Lower lobe of right lung (tissue), 2 donors: Measurements from ENCODE around the gene PIK3R1. TPM values are rescaled to one million over a fixed set of nuclear protein-coding genes. Genes with fewer than 3 reads are reported as not detected.

ENCODE experiments used
- ATAC-seq, 2 donors: fragments of 200-7000 bp; cut with Tn5 transposase; one replicate each; pipeline ENCODE4 v1.9.1; 2020 to 2022; ENCODE audit warnings: mild to moderate bottlenecking in 2 of 2, moderate library complexity in 2 of 2
- DNase-seq: peaks from one replicate; pipeline ENCODE4 v3.0.0-alpha.2; 2020
- H3K27ac ChIP-seq: fragments of 200-600 bp; one replicate; pipeline ENCODE4 v1.8.0; 2022
- H3K27me3 ChIP-seq: fragments of 200-600 bp; one replicate; pipeline ENCODE4 v1.8.0; 2022; ENCODE audit warnings: low read depth
- H3K36me3 ChIP-seq: fragments of 200-600 bp; one replicate; pipeline ENCODE4 v1.8.0; 2022; ENCODE audit warnings: mild to moderate bottlenecking
- H3K4me1 ChIP-seq: fragments of 200-600 bp; one replicate; pipeline ENCODE4 v1.8.0; 2022
- H3K4me3 ChIP-seq: fragments of 200-600 bp; one replicate; pipeline ENCODE4 v1.8.0; 2022; ENCODE audit warnings: mild to moderate bottlenecking
- H3K9me3 ChIP-seq: fragments of 200-600 bp; one replicate; pipeline ENCODE4 v1.8.0; 2022
- intact Hi-C: fragments of 100-400 bp; cut with DNase I; formaldehyde crosslinking; loops from one replicate; pipeline ENCODE4 v1.11.0; 2022
- total RNA-seq: library from RNA; stranded (reverse); fragmentation: NEBNext Ultra II Directional; extraction: Animal tissue kit (Norgen Biotek cat#: 25700); gene quantifications from one replicate; pipeline ENCODE4 v1.2.1, GENCODE V29; 2021
- TF ChIP-seq, protein P1 (sequence below): fragments of 200-600 bp; IDR thresholded peaks from one replicate; pipeline ENCODE4 v1.8.0; 2022; ENCODE audit warnings: antibody characterized with exemption, mild to moderate bottlenecking
- donor health status: DM: no; HTN: yes; CAD: no; lungs with severe emphysema.

The PIK3R1 gene
- total RNA-seq, 1 donor from 2014 or later = 122 TPM

DNA sequence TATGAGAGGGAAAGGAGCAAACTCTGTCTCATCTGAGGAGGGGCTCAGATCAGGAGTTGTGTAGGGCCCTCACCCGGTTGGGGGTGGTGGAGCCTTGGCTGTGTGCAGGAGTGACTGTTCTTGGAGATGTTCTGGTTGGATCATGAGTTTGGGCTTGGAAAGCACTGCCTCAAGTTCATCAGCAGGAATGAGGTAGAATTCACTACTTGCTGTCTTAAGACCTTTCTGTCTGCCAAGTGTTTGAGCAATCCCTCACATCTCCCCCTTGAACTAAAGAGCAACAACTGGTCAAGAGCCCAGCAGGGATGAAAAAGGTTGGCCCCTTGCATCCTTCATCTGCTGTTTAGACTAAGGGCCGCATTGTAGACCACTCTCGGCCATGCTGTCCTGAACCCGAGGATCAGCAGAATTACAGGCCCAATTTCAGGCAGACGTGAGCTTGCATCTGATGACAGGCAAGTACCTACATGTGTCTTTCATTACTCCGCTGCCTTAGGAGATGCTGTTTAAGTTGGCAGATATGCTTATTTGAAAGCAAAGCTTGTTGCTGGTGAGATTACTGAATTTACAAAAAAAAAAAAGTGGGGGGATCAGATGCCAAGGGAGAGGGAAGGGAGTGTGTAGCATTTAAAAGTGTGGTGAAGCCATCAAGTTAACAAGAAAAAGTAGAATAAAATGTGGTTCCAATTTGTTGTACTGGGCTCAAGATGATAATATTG, 36.4 kb downstream of the PIK3R1 start:
- intact Hi-C loops = loop anchor here (10.0 kb wide), 1 partner anchor 1007 kb away; no protein-coding TSS in a partner anchor
- TF ChIP-seq, protein P1, sequence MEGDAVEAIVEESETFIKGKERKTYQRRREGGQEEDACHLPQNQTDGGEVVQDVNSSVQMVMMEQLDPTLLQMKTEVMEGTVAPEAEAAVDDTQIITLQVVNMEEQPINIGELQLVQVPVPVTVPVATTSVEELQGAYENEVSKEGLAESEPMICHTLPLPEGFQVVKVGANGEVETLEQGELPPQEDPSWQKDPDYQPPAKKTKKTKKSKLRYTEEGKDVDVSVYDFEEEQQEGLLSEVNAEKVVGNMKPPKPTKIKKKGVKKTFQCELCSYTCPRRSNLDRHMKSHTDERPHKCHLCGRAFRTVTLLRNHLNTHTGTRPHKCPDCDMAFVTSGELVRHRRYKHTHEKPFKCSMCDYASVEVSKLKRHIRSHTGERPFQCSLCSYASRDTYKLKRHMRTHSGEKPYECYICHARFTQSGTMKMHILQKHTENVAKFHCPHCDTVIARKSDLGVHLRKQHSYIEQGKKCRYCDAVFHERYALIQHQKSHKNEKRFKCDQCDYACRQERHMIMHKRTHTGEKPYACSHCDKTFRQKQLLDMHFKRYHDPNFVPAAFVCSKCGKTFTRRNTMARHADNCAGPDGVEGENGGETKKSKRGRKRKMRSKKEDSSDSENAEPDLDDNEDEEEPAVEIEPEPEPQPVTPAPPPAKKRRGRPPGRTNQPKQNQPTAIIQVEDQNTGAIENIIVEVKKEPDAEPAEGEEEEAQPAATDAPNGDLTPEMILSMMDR = no peak
- H3K36me3 ChIP-seq = no peaks in the 10 kb centered on the region
- peaks cover 87% of the 10 kb centered on the region for H3K4me1 ChIP-seq
- no peaks in the 10 kb centered on the region for H3K27me3 ChIP-seq
- peak; percentile 31 to 35 for ATAC-seq
- no peak for DNase-seq
- H3K4me3 ChIP-seq = peak overlapping the region; percentile 27
- H3K27ac ChIP-seq = peak overlapping the region; percentile 41
- no peaks in the 10 kb centered on the region for H3K9me3 ChIP-seq

DNA sequence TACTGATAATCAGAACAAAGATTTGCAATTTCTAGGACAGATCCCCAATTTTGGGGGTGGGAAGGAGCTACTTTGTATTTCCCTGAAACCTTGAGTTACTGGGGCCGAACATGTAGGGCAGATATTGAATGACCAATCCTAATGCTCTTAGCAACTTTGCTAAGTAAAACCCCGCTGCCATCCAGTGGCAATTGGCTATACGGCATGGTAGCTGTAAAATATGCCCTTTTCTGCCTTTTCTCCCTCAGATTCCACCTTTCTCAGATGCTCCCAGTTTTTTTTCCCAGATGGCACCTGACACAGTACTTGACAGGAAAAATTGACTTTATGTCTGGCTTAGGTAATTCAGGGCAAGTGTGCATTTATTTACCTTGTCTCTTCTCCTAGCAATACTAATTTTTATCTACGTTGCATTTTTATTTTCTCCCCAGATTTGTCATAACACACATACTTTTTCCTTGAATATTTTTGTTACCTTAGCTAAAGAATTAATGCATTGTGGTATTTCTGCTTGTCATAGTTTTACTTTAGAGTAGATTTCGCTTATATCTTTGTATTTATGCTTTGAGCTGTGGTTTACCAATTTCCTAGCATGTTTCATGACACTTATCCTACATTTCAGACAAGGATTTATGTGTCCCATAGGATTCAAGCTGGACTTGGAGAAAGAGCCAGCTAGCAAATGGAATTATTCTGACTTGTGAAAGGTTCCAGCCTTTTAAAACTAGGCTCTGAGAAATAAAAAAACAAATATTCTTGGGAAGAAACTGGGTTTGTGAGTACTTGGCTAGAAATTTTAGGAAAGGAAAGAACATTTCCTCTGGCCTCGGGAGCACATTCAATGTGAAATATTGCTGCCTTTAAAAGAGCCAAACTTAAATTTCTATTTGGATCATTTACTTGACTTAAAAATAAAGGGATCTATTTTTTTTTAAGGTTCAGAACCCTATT, 37.4 kb downstream of the PIK3R1 start:
- H3K27ac ChIP-seq = peak overlapping the region; percentile 41
- no peaks in the 10 kb centered on the region for H3K27me3 ChIP-seq
- TF ChIP-seq, protein P1 = peak; percentile 74
- H3K4me3 ChIP-seq = peak overlapping the region; percentile 27
- peaks cover 97% of the 10 kb centered on the region for H3K4me1 ChIP-seq
- DNase-seq (no peak), ATAC-seq (peak; percentile 66 to 80)
- no peaks in the 10 kb centered on the region for H3K9me3 ChIP-seq
- intact Hi-C loops = loop anchor here (10.0 kb wide), 1 partner anchor 1008 kb away; no protein-coding TSS in a partner anchor
- H3K36me3 ChIP-seq = no peaks in the 10 kb centered on the region

DNA sequence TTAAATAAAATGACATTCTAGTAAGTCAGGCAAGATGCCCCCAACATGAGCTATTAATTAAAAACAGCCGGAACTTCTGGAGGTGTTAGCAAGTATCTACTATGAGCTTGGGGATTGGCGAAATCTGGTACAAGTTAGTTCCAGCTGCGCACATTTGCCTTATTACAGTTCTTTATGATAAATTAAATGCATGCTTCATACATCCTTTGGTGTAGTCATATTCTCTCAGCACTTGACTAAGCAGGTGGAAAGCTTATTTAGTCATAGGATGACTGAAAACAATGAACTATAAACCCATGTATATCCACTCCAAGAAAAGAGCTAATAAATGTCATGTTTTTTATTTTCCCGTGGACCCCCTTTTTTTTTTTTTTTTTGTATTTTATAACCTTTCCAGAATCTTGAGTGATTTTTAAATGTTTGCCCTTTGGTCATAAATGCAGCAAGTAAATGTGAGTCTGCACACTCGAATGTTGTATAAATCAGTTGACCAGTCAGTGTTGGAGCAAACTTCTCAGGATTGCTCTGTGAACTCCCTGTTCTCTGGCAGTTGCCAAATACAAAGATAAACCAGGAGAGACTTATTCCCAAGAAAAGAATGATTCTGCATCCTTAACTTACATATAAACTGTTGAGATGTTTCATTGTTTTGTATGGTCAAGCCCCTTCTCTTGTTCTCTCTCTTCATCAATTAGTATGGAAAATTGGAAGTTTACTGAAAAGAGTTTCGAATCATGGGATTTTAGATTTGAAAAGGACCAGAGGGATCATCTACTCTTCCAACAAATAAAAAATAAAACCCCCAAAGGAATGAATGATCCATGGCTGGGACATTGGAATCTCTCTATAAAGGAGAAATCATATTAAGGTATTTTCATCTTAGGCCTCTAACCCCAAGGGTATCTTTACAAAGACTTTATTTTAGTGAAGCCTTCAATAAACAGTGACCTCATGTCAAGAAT, 38.3 kb downstream of the PIK3R1 start:
- peaks cover 6% of the 10 kb centered on the region for H3K36me3 ChIP-seq
- TF ChIP-seq, protein P1 = no peak
- intact Hi-C loops = loop anchor here (10.0 kb wide), 1 partner anchor 1009 kb away; no protein-coding TSS in a partner anchor
- peak overlapping the region; percentile 50 for H3K27ac ChIP-seq
- H3K27me3 ChIP-seq = no peaks in the 10 kb centered on the region
- ATAC-seq = no peak
- H3K4me3 ChIP-seq = peak overlapping the region; percentile 27
- H3K9me3 ChIP-seq = no peaks in the 10 kb centered on the region
- H3K4me1 ChIP-seq = peaks cover 98% of the 10 kb centered on the region
- DNase-seq = no peak

DNA sequence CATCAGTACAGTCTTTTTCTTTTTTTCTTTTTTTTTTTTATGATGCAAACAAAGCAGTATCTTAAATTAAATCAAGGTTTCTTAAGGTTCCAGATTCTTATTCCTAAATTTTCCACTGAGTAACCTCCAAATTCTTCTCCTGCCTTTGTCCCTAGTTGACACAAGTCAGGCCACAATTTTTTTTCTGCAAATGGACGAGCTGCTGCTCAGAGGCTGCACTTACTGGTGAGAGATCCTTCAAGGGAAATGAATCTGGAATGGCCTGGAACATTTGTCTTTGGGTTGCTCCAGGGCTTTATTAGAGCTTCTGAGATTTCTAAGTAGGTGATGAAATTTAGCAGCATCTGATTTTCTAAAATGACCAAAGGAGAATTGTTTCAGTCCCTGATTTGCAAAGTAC, 39.3 kb downstream of the PIK3R1 start:
- TF ChIP-seq, protein P1 = no peak
- H3K27ac ChIP-seq = peak overlapping the region; percentile 50
- intact Hi-C loops = loop anchor here (10.0 kb wide), 1 partner anchor 1010 kb away; no protein-coding TSS in a partner anchor
- ATAC-seq = no peak
- peaks cover 8% of the 10 kb centered on the region for H3K36me3 ChIP-seq
- no peak overlapping the region for H3K4me3 ChIP-seq
- no peaks in the 10 kb centered on the region for H3K9me3 ChIP-seq
- H3K27me3 ChIP-seq = no peaks in the 10 kb centered on the region
- H3K4me1 ChIP-seq = peaks cover 96% of the 10 kb centered on the region
- DNase-seq = no peak
